ENCODE measurements around the gene IGSF21. TPM values are rescaled to one million over a fixed set of nuclear protein-coding genes. Genes with fewer than 3 reads are reported as not detected.

IGSF21 gene
- total RNA-seq, 1 donor from 2014 or later = 1.8 TPM

- no peaks in the 10 kb centered on the region for H3K4me1 ChIP-seq
- H3K27ac ChIP-seq = no peak overlapping the region
- DNase-seq = no peak
- TF ChIP-seq, protein P1, sequence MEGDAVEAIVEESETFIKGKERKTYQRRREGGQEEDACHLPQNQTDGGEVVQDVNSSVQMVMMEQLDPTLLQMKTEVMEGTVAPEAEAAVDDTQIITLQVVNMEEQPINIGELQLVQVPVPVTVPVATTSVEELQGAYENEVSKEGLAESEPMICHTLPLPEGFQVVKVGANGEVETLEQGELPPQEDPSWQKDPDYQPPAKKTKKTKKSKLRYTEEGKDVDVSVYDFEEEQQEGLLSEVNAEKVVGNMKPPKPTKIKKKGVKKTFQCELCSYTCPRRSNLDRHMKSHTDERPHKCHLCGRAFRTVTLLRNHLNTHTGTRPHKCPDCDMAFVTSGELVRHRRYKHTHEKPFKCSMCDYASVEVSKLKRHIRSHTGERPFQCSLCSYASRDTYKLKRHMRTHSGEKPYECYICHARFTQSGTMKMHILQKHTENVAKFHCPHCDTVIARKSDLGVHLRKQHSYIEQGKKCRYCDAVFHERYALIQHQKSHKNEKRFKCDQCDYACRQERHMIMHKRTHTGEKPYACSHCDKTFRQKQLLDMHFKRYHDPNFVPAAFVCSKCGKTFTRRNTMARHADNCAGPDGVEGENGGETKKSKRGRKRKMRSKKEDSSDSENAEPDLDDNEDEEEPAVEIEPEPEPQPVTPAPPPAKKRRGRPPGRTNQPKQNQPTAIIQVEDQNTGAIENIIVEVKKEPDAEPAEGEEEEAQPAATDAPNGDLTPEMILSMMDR (IDR thresholded peaks at IDR 0.05) = no peak
- no peak overlapping the region for H3K4me3 ChIP-seq
- no peak for ATAC-seq
- peaks cover 14% of the 10 kb centered on the region for H3K27me3 ChIP-seq (ENCODE audit: low read depth)
- intact Hi-C loops (cut with DNase I) = no loop called here
- no peaks in the 10 kb centered on the region for H3K36me3 ChIP-seq
- H3K9me3 ChIP-seq = no peaks in the 10 kb centered on the region
Observed at GRCh38 chr1:18341291-18342069, 233.9 kb downstream of the IGSF21 start.

GRCh38 chr1:18342744-18343143 is 235.1 kb downstream of the IGSF21 start:
- H3K27me3 ChIP-seq (ENCODE audit: low read depth) = peaks cover 11% of the 10 kb centered on the region
- no peaks in the 10 kb centered on the region for H3K9me3 ChIP-seq
- no peak for ATAC-seq
- H3K36me3 ChIP-seq = no peaks in the 10 kb centered on the region
- H3K4me3 ChIP-seq = no peak overlapping the region
- H3K27ac ChIP-seq = no peak overlapping the region
- DNase-seq = no peak
- no peaks in the 10 kb centered on the region for H3K4me1 ChIP-seq
- intact Hi-C loops (cut with DNase I) = no loop called here
- TF ChIP-seq, protein P1 (IDR thresholded peaks at IDR 0.05) = no peak

DNA sequence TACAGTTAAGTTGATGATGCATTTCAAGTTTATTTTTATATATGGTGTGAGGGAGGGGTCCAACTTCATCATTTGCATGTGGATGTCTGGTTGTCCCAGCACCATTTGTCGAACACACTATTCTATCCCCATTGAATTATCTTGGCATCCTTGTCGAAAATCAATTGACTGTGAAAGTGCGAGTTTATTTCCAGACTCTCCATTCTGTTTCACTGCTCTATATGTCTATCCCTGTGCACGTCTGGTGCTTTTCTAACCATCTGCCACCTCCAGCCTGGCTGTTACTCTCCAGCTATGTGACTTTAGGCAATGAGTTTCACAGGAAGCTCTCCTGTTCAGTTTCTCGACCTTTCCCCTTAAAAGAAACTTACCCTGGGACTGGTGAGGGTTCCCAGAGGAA is 236.0 kb downstream of the IGSF21 start:
- Histone ChIP-seq H3K36me3 (no peaks in the 10 kb centered on the region), H3K4me1 (no peaks in the 10 kb centered on the region), H3K9me3 (no peaks in the 10 kb centered on the region), H3K4me3 (no peak overlapping the region), H3K27ac (no peak overlapping the region), H3K27me3 (ENCODE audit: low read depth) (peaks cover 11% of the 10 kb centered on the region)
- intact Hi-C loops (cut with DNase I) = no loop called here
- TF ChIP-seq, protein P1 (IDR thresholded peaks at IDR 0.05) = no peak
- DNase-seq (no peak), ATAC-seq (no peak)

GRCh38 chr1:18344755-18345154 is 237.2 kb downstream of the IGSF21 start:
- Histone ChIP-seq H3K36me3 (no peaks in the 10 kb centered on the region), H3K9me3 (no peaks in the 10 kb centered on the region), H3K27me3 (ENCODE audit: low read depth) (peaks cover 11% of the 10 kb centered on the region), H3K4me1 (no peaks in the 10 kb centered on the region), H3K27ac (no peak overlapping the region), H3K4me3 (no peak overlapping the region)
- intact Hi-C loops (cut with DNase I) = no loop called here
- DNase-seq (no peak), ATAC-seq (no peak)
- TF ChIP-seq, protein P1 (IDR thresholded peaks at IDR 0.05) = no peak

DNA sequence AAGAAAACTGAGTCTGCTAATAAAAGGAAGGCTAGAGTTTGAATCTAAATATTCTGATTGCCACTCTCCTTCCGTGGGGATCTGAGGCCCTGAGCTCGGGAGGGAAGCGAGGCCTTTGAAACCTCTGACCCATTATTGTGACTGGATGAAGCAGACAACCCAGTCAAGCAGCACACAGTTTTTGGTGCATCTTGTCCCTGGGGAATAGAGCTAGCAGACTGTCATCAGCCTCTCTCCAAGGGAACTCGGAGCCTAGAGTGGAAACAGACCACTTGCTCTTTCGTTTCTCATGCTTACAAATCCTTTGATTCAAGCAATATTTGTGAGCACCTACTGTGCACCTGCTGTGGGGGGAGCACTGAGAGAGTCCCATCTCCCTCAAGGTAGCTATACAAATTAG is 240.0 kb downstream of the IGSF21 start:
- no peaks in the 10 kb centered on the region for H3K36me3 ChIP-seq
- H3K4me3 ChIP-seq = no peak overlapping the region
- H3K27ac ChIP-seq = no peak overlapping the region
- no peak for ATAC-seq
- no peaks in the 10 kb centered on the region for H3K4me1 ChIP-seq
- peaks cover 19% of the 10 kb centered on the region for H3K27me3 ChIP-seq (ENCODE audit: low read depth)
- intact Hi-C loops (cut with DNase I) = no loop called here
- TF ChIP-seq, protein P1 (IDR thresholded peaks at IDR 0.05) = no peak
- no peaks in the 10 kb centered on the region for H3K9me3 ChIP-seq
- DNase-seq = no peak
